Neural crest cell (in vitro differentiated cells): Measurements from ENCODE around the gene DNM3. TPM values are rescaled to one million over a fixed set of nuclear protein-coding genes. Genes with fewer than 3 reads are reported as not detected.
A peak's percentile ranks its signal among the peaks of the same experiment; 100 is the strongest.

Experiments
- DNase-seq: peaks from one replicate; pipeline ENCODE4 v3.0.0; 2021; ENCODE audit warnings: low read depth, mixed read lengths, low spot score
- H3K27ac Mint-ChIP-seq: one replicate; pipeline ENCODE4 v1.8.0; 2021; ENCODE audit warnings: mild to moderate bottlenecking, mixed read lengths; ENCODE audit not compliant: unreplicated experiment
- H3K27me3 Mint-ChIP-seq: 2 replicates; pipeline ENCODE4 v1.8.0; 2021; ENCODE audit warnings: low read depth, mild to moderate bottlenecking, mixed read lengths
- H3K36me3 Mint-ChIP-seq: 2 replicates; pipeline ENCODE4 v1.8.0; 2021; ENCODE audit warnings: low read depth, mild to moderate bottlenecking, mixed read lengths
- H3K4me1 Mint-ChIP-seq: 2 replicates; pipeline ENCODE4 v1.8.0; 2021; ENCODE audit warnings: mixed read lengths
- H3K4me3 Mint-ChIP-seq: one replicate; pipeline ENCODE4 v1.8.0; 2021; ENCODE audit warnings: mild to moderate bottlenecking, mixed read lengths
- H3K9me3 Mint-ChIP-seq: 2 replicates; pipeline ENCODE4 v1.8.0; 2021; ENCODE audit warnings: mixed read lengths
- CTCF ChIP-seq: fragments of 200-600 bp; sonication (generic); conservative IDR thresholded peaks from 2 replicates; pipeline ENCODE4 v1.5.0; 2021; ENCODE audit warnings: antibody characterized with exemption, mild to moderate bottlenecking
- total RNA-seq: library from RNA; stranded (reverse); gene quantifications from 2 replicates; pipeline ENCODE4 v1.2.1, GENCODE V29; 2021

Gene DNM3
- total RNA-seq, 1 donor from 2014 or later = 3.5 TPM

DNA sequence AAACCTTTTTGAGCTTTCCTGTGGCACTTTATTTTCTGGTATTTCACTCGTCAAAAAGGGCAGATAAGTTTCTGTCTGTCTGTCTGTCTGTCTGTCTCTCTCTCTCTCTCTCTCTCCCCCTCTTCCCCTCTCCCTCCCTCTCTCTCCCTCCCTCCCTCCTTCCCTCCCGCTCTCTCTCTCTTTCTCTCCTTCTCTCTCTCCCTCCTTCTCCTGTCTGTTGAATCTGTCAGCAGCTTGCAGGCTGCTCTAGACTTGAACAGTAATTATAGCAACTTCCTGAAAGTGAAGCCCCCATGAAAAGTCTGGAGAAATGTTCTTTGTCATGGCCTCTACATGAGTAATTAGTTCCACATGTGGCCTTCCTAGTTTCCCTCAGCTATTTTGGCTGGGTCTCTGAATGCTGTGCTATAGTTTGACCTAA lies 303.9 kb downstream of the DNM3 start:
- H3K36me3 Mint-ChIP-seq = no peaks in the 10 kb centered on the region
- peak overlapping the region; percentile 74 for H3K4me3 Mint-ChIP-seq
- peaks cover 55% of the 10 kb centered on the region for H3K4me1 Mint-ChIP-seq
- H3K9me3 Mint-ChIP-seq = no peaks in the 10 kb centered on the region
- H3K27ac Mint-ChIP-seq = peak overlapping the region; percentile 94
- no peak for TF ChIP-seq CTCF
- no peak for DNase-seq
- H3K27me3 Mint-ChIP-seq = no peaks in the 10 kb centered on the region

DNA sequence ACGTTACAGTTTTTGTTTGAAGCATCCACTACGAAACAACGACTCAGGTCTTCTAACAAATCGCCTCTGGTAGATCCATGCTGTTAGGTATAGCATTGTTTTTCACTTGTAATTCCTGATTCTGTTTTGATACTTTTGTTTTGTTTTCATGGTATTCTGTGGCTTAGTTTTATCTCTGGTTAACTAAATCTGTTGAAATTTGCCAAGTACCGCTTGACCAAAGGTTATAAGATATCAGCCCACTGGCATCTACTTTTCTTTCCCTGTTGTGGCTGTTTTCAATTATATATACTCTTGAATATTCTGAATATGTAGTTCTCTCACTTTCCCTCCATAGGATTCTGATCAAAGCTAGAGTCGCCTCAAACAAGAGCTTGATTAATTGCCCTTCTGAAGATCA lies 304.4 kb downstream of the DNM3 start:
- peak overlapping the region; percentile 94 for H3K27ac Mint-ChIP-seq
- H3K36me3 Mint-ChIP-seq = no peaks in the 10 kb centered on the region
- peaks cover 52% of the 10 kb centered on the region for H3K4me1 Mint-ChIP-seq
- peak overlapping the region; percentile 35 for H3K4me3 Mint-ChIP-seq
- no peaks in the 10 kb centered on the region for H3K9me3 Mint-ChIP-seq
- TF ChIP-seq CTCF = no peak
- no peak for DNase-seq
- H3K27me3 Mint-ChIP-seq = no peaks in the 10 kb centered on the region

GRCh38 chr1:172146141-172146850 lies 305.0 kb downstream of the DNM3 start:
- no peak overlapping the region for H3K27ac Mint-ChIP-seq
- peaks cover 46% of the 10 kb centered on the region for H3K4me1 Mint-ChIP-seq
- DNase-seq = no peak
- no peaks in the 10 kb centered on the region for H3K9me3 Mint-ChIP-seq
- no peaks in the 10 kb centered on the region for H3K36me3 Mint-ChIP-seq
- TF ChIP-seq CTCF = no peak
- no peak overlapping the region for H3K4me3 Mint-ChIP-seq
- H3K27me3 Mint-ChIP-seq = no peaks in the 10 kb centered on the region

GRCh38 chr1:172147541-172147940 lies 306.2 kb downstream of the DNM3 start:
- peaks cover 39% of the 10 kb centered on the region for H3K4me1 Mint-ChIP-seq
- DNase-seq = no peak
- TF ChIP-seq CTCF = no peak

GRCh38 chr1:172148213-172148612 lies 306.9 kb downstream of the DNM3 start:
- Mint-ChIP-seq H3K27ac (no peak overlapping the region), H3K4me1 (peaks cover 35% of the 10 kb centered on the region), H3K27me3 (no peaks in the 10 kb centered on the region), H3K9me3 (no peaks in the 10 kb centered on the region), H3K4me3 (no peak overlapping the region), H3K36me3 (no peaks in the 10 kb centered on the region)
- DNase-seq = no peak
- no peak for TF ChIP-seq CTCF

More at GRCh38 chr1:172147541-172147940, 306.2 kb downstream of the DNM3 start:
- H3K27ac Mint-ChIP-seq = no peak overlapping the region
- no peaks in the 10 kb centered on the region for H3K36me3 Mint-ChIP-seq
- no peaks in the 10 kb centered on the region for H3K9me3 Mint-ChIP-seq
- no peak overlapping the region for H3K4me3 Mint-ChIP-seq
- no peaks in the 10 kb centered on the region for H3K27me3 Mint-ChIP-seq
